T-helper 9 cell (primary cell): ENCODE data around the gene ZIC4.

Experiments
- DNase-seq: peaks from one replicate; pipeline ENCODE4 v3.0.0-alpha.2; 2020

Gene ZIC4

DNA sequence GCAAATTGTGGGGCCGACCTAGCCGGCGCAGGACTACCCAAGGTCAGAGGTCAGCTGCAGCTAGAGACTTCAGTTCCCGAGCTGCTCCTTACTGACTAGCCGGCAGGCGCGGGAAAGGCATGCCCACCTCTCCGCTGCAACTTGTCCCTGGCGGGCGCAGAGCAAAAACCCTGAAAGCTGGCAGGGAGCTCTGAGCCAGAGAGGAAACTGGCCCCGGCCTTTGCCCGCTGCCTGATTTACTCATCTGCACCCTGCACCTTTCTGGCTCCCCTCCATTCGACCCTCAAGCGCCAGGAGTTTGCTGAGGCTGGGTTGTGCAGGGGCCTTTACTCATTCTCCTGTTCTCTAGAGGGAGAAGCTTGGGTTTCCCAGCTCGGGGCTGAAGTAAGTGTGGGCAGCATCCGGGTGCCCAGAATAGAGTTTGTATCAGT lies 1.5 kb downstream of the ZIC4 start:
- no peak for DNase-seq

DNA sequence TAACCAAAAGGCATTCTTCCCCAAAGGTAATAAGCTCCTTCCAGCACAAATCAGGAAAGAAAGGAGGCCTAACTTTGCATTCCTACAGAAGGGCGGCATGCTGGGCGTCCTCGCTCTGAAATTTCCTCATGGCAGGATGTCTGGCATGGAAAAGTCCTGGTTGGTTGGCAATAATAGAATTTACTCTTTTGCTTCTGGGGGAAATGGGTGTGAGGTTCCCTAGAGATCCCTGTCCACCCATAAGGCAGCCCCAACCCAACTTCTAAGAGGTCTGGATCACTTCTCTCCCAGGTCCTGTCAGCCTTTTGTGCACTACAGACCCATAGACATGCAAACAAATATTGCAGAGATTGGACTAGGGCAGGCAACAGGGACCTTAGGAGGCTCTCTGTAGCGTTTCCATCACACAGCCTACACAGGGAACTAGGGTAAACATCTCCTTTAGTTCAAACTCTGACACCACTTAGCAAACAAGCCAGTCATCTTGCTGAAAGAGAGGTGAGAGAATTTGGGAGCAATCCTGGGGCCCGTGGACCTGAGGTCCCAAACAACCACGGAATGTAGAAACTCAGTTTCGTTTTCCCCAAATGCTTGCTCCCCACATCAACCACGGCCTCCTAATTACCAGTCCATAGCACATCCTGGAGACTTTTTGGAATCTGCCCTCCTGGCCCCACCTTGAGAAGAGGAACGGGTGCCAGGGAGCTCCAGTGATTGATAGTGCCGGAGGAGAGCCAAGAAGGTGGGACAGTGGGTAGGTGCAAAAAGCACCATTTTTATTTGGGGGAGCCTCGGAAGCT lies 2.1 kb downstream of the ZIC4 start:
- no peak for DNase-seq

DNA sequence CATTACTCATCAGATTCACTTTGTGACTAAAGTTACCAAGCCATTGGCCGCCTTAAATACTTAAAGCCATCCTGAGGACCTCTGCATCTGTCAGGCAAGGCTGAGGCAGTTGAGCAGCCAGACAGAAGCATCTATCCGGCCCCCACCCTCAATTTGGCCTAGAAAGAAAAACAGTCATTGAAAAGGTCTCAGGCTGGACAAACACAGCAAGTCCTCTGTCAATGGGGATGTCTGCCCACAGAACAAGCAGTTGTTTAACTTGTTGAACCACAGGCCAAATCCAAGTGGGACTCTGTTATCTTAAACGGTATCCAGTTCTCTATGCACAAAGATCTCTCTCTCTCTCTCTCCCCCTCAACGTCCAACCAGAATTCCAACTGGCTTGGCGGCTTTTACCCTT lies 2.8 kb downstream of the ZIC4 start:
- DNase-seq: no peak

DNA sequence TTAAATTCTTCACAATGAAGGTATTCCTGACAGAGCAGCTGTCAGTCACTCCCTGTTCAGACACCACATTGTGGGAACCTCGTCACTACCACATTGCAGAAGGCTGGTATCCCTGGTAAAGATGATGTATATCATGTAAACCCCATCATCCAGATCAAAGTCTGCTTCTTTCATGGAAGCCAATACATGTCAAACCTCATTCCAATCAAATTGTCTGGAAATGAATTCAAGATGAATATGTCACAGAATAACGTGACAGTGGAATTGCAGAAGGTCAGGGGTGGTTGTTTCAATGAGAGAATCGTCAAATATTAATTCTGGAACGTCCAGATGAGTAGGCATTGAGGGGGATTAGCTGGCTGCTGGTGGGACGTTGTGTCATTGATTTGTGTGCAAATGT lies 4.2 kb downstream of the ZIC4 start:
- no peak for DNase-seq

DNA sequence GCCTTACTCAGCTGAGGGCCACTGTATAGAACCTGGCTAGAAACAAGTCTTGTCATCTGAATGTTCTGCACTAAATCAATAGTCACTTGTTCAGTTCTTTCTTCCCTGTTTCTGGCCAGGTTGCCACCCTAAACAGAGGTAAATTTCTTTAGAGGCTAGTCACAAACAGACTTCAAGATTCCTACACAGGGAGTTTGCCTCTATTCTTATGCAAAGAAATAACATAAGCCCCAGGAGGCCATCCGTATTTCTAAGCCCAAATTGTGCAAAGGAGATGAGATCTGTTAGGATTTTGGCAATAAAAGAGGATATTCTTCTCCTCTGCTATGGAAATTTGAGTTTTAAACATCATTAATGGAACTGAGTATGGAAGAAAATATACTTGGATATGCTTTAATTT lies 4.9 kb downstream of the ZIC4 start:
- DNase-seq: no peak

DNA sequence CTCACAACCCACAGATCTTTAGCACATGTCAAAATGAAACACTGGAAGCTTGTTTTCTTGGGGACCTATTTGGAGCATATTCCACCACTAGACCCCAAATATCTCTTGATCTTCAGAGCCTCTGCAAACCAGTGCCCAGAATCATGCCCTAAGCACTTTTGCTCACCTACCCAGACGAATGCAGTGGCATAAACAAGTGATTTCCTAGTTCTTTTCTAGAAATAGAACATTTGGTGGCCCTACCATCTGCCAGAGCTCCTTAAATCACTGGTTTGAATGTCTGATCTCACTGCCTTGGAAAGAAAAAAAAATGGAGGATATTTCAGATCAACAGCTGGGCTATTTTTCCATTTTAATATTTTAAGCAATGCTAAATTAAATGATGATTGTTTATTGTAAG lies 5.3 kb downstream of the ZIC4 start:
- no peak for DNase-seq

DNA sequence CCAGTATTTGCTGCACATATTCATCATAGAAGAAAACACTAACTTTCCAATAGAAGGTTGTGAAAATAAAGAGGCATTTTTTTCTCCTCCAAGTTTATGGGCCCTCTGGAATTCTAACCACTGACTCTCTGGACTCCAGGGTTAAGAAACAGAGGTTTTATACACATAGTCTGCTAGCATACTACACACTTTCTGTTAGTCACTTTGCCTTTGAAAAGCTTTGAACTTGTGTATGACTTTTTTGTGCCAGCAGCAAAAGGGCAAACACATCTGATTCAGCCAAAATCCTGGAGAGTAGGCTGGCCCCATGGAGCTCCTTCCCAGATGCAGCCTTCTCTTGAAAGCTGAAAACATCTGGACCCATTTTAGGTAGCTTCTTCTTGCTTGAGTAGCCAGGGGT lies 6.2 kb downstream of the ZIC4 start:
- DNase-seq: no peak

DNA sequence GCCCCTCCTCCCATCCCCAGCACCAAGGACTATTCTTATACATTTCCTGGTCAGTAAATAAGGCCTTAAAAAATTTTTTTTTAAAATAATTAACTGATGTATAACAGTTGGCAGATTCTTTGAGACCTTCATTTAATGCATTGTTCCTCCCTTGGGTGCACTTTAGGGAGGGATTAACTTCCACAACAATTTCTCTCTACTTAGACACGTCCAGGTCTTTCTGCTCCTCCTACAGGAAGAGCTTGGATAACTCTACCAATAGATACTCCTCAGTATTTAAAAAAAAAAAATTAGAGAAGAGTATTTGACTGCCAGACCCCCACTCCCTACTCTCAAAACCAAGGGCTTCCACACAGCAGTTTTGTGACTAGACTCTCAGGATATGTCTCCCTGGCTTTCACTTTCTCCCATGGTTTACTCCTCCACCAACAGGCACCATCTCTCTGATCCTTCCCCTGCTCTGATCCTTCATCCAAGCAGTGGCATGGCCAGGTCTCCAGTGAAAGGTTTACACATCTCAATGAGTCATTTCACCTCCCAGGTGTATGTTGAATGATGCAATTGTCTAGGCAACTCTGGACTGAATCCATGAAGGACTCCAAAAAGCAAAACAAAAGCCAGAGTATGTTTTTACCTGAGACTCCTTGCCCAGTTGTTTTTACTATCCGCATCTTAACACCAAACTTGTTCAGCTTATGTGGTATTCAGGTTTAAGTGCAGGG lies 7.4 kb downstream of the ZIC4 start:
- DNase-seq: no peak

DNA sequence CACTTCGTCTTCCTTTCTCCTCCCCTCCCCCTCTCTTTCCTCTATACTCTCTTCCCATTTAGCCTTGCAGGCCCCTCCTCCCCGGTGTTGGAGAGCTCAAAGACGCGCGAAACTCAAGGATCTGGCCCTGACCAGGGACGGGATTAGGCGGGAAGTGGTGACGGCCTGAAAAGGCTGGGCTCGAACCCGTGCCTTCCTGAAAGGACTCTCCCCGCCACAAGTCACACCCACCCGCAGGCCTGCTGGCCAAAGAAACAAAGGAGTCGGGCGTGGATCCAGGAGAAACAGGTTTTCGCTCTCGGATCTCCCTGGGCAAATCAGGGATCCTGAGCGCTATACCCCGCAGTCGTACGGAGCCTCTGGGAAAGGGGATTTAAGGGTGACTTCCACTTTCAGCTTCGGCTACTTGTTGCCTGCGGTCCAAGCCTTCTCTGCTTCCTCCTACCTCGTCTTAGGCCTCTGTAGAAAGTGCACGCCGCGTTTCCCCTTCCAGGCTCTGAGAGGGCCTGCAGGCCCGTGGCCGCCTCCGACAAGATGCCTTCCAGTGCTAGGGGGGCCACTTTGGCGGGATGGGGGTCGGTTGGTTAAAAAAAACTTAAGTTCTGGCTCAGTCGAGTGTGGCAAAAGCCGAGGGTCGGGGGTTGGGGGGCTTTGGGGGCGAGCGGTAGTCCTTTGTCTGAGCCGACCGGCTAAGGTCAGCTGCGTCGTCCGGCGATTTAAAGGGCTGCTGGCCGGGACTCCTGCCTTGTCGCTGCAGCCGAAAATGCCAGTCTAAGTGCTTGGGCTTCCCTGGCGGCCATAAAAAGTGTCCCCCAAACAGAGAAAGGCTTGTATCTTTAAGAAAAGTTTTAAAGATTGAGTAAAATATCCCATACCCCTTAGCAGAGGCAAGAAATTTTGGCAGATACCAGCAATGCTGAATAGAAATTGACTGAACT lies 8.2 kb downstream of the ZIC4 start:
- DNase-seq: no peak

DNA sequence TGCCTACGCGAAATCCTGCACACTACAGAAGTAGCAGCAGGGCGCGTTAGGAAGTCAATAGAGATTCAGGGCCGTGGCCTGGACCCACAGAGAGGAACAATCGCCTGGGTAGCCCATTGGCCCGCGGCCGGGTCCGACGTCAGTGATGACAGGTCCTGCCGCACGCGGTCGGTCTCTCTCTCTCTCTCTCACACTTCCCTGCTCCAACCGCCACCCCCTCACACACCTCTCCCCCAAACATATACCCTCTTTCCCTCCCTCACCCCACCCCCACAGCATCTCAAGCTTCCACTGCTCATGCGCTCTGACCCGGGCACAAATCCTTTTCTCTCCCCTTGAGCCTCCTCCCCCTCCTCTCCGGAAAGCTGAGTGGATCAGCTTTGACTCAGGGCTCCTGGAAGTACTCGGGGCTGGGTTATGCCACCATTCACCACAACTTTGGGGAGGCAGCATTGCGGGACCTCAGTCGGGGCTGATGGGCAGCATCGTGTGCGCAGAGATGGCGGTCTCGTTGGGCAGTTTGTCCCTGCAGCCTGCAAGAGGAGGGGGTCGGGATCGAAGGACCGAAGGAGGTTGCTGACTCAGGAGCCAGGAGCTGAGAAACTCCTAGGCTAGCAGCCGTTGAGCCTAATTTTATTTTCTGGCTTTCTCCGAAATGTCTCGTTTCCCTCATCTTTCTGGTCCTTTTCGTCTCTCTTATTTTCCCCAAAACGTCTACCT lies 9.0 kb downstream of the ZIC4 start:
- DNase-seq: no peak

DNA sequence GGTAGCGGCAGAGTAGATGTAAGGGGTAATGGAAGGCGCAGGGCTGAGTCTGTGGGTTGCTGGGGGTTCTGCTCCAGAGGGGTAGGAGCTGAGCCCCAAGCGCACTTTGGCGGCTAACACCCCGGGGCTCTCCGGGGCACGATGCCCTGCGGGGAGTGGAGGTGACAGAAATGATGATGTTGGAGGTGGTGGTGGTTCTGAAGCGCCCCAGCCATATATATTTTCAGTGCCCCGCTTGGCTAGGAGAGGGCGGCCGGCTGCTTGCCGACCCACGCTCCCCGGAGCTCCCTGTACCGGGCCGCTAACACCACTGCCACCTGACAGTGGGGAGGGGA lies 9.7 kb downstream of the ZIC4 start:
- no peak for DNase-seq

DNA sequence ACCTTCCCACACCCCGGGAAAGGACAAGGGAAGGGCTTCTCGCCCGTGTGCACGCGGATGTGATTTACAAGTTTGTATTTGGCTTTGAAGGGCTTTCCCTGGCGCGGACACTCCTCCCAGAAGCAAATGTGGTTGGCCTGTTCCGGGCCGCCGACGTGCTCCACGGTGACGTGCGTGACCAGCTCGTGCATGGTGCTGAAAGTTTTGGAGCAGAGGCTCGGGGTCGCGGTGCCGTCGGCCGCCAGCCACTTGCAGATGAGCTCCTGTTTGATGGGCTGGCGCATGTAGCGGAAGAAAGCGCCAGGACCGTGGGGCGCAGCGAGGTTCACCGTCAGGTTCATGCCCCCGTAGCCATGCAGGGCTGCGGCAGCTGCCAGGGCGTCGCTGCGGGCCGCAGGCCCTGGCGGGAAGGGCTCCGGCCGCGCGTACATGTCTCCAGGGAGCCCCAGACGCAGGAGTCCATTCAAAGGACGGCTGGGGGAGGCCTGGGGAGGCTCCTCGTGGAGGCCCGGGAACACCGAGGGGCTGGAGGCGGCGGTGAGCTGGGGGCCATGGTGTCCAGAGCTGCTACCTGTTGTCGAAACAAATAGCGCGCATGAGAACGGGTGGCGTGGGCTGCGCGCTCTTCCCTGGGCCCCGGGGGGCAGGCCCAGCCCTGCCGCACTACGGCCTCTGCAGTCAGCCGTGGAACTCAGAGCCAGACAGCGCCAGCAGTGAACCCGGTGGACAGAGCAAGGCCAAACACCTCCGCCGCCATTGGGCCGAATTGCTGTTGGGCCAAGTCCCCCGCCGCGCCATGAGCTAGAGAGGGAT lies 10.2 kb downstream of the ZIC4 start:
- no peak for DNase-seq

DNA sequence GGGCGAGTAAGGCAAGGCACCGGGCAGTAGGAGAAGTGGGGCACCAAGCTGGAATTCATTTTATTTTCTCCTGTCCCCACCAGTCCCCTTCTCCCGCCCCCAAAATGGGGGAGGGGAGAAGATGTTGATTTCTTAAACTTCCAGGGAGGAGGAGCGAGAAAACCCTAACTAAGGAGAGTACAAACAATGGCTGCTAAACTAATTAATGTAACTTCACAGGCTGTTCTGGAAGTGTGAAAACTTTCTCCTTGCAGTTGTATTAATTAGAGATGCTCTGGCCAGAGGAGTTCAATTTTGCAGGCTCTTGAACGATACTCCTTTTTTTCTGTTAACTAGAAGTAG lies 11.5 kb downstream of the ZIC4 start:
- DNase-seq: no peak

DNA sequence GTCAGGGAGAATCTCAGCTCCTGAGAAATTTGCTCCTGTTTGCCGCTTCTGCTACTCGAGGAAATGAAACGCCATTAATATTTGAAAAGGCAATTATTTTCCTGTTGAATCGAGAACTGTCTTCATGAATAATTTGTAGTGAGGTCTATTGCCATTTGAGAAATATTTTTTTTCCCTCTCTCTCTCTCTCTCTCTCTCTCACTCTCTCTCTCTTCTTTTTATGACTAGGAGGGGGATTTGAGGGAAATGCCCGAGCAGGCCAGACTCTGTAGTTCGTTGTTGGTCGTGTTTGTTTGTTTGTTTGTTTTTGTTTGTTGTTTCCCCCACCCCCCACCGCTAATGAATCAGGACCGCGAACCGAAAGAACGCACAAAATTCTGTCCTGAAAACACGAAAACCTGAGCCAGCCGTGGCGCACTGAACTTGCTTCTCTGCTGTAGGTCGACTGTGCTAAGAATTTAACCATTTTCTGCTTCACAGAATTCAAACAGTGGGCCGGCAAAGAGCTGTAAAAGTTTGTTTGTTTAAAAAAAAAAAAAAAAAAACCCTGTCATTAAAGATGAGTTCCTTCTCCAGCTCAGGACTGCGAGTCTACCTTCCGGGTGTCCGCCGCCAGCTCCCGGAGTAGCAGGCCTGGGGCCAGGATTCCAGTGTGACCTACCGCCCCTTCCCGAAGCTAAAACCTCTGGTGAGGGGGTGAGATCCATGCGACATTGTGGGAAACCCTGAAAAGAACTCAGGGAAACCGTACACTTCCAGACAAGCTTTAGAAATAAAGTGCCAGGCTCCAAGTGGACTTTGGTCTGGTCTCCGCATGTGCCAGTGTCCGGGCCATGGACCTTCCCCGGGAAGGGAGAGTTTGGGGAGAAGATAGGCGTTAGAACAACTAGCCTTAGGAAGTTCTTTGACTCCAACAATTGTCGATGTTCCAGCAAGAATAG lies 12.1 kb downstream of the ZIC4 start:
- DNase-seq: no peak

DNA sequence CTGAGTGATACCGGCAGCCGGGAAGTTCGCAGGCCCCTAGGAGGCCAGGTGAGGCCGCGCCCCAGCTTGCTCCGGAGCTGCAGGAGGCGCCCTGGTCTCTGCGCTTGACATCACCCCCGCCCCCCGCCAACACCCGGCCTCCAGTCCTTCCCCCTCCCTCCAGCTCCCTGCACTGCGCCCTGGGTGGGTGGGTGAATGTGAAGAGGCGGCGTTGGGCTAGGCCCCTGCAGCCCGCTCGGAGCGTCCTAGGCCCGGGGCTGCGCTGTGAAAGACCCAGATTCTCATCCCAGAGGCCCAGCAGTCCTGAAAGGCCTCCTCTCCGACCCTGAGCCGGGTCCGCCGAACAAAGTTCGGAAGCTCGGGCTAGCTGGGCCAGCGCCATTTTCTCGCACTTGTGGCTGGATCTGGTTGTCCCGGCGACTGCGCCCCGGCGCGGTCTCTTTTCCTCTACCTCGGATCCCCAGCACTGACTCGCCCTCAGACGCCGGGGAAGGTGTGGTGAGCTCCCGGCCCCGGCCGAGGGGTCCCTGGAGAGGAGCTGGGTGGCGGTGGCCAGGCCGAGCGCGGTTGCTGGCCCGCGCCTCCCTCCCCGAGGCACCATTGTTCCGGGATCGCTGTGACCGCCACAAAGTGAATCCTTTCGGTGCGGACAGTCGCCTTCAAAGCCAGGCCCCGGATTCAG lies 12.9 kb downstream of the ZIC4 start:
- no peak for DNase-seq

DNA sequence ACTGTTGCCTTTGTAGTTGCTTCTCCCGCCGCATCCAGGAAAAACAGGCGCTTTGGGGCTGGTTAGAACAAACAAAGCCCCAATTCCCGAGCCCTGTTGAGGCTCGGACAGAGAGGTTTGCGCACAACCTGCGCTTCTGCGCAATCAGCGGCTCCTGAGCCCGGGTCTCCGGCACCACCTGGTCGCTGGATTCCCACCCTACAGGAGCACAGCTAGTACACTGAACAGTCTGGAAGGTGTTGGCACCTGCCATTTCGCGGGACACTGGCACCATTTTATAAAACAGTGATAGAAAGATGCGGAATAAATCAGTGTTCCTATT lies 13.8 kb downstream of the ZIC4 start:
- no peak for DNase-seq

DNA sequence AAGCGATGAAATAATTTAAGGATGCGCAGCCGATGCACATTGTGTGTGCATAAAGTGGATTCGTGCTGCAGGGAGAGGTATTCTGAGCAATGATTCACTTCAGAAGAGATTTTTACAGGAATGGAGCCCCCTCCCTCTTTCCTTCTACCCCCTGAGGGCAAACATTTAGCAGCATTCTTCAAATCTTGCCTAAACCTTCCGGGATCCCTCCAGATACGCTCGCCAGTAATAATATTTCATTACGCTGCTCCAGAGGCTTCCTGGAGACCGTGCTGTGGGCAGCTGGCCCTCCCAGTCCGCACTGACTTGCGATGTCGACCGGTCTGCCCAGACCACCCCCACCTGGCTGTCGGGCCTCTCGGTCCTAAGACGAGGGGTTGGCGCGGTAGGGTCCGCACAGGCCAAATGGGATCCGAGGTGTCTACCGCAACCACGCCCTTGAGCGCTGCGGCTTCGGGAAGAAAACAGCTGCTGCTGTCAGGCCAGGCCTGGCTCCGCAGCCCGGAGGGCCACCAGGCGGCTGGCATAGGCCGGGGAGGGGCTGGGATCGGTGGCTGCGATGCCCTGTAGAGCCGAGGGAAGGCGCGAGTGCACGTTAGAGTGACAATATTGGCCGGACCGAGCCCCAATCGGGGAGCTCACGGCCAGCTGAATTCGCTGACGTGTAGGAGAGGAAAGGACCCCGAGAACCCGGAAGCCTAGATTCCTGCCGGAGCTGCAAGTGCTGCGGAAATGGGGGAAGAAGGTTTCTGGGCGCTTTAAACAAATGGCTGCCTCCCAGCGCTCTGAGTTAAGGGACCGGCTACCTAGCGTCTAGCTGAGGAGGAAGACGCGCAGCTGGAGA lies 14.3 kb downstream of the ZIC4 start:
- DNase-seq: no peak

DNA sequence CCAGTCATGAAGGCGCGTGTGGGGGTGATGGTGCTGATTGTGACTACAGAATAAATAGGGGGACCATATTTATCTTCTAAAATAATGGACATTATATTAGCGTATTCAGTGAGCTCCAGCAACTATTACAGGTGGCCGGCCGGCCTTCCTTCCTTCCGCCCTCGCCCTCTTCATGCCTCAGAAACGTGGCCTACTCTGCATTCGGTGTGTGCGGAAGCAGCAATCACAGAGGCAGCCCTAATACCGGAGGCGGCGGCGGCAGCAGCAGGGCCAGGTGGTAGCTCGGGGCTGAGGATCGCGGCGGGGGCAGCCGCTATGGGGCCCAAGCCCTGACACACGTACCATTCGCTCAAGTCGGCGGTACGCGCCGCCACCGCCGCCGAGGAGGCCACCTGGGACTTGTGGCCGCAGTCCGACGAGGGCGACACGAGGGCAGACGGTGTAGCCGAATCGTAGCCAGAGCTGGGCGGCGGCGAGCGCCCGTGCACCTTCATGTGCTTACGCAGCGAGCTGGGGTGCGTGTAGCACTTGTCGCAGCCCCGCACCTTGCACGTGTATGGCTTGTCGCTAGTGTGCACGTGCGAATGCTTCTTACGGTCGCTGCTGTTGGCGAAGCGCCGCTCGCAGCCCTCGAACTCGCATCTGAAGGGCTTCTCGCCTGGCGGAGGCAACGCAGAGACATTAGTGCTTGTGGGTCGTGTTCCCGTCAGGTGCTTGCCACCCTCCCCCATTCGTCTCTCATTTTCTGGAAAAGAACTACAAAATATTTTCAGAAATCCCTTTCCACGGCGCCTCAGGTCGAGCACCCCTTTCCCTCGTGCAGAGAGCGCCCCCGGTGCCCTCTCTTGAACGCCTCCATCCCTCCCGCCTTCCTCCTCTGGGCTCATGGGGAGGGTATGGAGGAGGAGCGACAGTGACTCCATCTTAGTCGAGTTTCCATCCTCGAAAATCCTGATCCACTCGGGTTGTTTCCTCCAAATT lies 15.5 kb downstream of the ZIC4 start:
- DNase-seq: no peak
